Peyer's patch (tissue), 4 donors: ENCODE results near the gene IL3. TPM values are rescaled to one million over a fixed set of nuclear protein-coding genes. Genes with fewer than 3 reads are reported as not detected.
A peak's percentile ranks its signal among the peaks of the same experiment; 100 is the strongest.

ENCODE experiments used
- DNase-seq, 3 donors: peaks; one replicate each; pipeline ENCODE4 v3.0.0-alpha.2; 2017 to 2019
- H3K27ac ChIP-seq, 4 donors: fragments of 200-600 bp; sonication (generic); one replicate each; pipeline ENCODE4 v1.5.1; 2016 to 2019
- H3K27me3 ChIP-seq, 2 donors: fragments of 200-600 bp; sonication (generic); one replicate each; pipeline ENCODE4 v1.5.1; 2019
- H3K36me3 ChIP-seq, 3 donors: fragments of 200-600 bp; sonication (generic); one replicate each; pipeline ENCODE4 v1.5.1; 2016 to 2019
- H3K4me1 ChIP-seq, 4 donors: fragments of 200-600 bp; sonication (generic); one replicate each; pipeline ENCODE4 v1.5.1; 2016 to 2019
- H3K4me3 ChIP-seq, 4 donors: fragments of 200-600 bp; sonication (generic); 1 replicate in 3 of 4; 2 replicates in 1 of 4; pipeline ENCODE4 v1.5.1; 2016 to 2019; ENCODE audit warnings: mild to moderate bottlenecking in 1 of 4
- H3K9me3 ChIP-seq, 4 donors: fragments of 200-600 bp; sonication (generic); one replicate each; pipeline ENCODE4 v1.5.1; 2016 to 2019; ENCODE audit warnings: mild to moderate bottlenecking in 1 of 4
- CTCF ChIP-seq, 6 experiments: fragments of 450-650 bp in 4 of 6; fragments of 200-600 bp in 2 of 6; sonication (generic) in 1 of 6; IDR thresholded peaks; one replicate each; pipeline ENCODE4 v1.5.1; 2017 to 2019; ENCODE audit warnings: antibody characterized with exemption in 6 of 6, mild to moderate bottlenecking in 3 of 6, moderate library complexity in 1 of 6
- POLR2A ChIP-seq, 2 donors: fragments of 450-650 bp; IDR thresholded peaks; one replicate each; pipeline ENCODE4 v1.5.1; 2017; ENCODE audit warnings: antibody characterized with exemption in 2 of 2, mild to moderate bottlenecking in 2 of 2, moderate library complexity in 2 of 2
- total RNA-seq, 4 donors: library from RNA; depleted of rRNA; stranded (reverse); fragments of >200 nt; gene quantifications; one replicate each; pipeline ENCODE4 v1.1.0, GENCODE V29; 2016

Gene IL3
- total RNA-seq, 4 donors from 2014 or later: not detected

- TF ChIP-seq CTCF (IDR thresholded peaks at IDR 0.05) (no peak), POLR2A (IDR thresholded peaks at IDR 0.05) (no peak)
- H3K36me3 ChIP-seq: no peaks in the 10 kb centered on the region
- H3K4me1 ChIP-seq: peaks cover 0 to 9% (median 0%) of the 10 kb centered on the region in 4 donors
- DNase-seq: no peak
- H3K27me3 ChIP-seq: no peaks in the 10 kb centered on the region
- no peak overlapping the region for H3K27ac ChIP-seq
- no peak overlapping the region for H3K4me3 ChIP-seq
- no peaks in the 10 kb centered on the region for H3K9me3 ChIP-seq
Measured at GRCh38 chr5:132095424-132095972, 35.0 kb downstream of the IL3 start.

- Histone ChIP-seq H3K4me1 (peaks cover 0 to 11% (median 6%) of the 10 kb centered on the region in 4 donors), H3K27ac (no peak overlapping the region), H3K4me3 (no peak overlapping the region), H3K27me3 (no peaks in the 10 kb centered on the region), H3K36me3 (no peaks in the 10 kb centered on the region), H3K9me3 (no peaks in the 10 kb centered on the region)
- TF ChIP-seq CTCF (IDR thresholded peaks at IDR 0.05) (no peak), POLR2A (IDR thresholded peaks at IDR 0.05) (no peak)
- DNase-seq: peak in 1 of 3 donors; percentile 4
Measured at GRCh38 chr5:132096904-132097303, 36.4 kb downstream of the IL3 start.

- TF ChIP-seq CTCF (IDR thresholded peaks at IDR 0.05) (no peak), POLR2A (IDR thresholded peaks at IDR 0.05) (no peak)
- DNase-seq: peak in 1 of 3 donors; percentile 8
- Histone ChIP-seq H3K27ac (no peak overlapping the region), H3K4me1 (peaks cover 0 to 24% (median 13%) of the 10 kb centered on the region in 4 donors), H3K27me3 (no peaks in the 10 kb centered on the region), H3K9me3 (no peaks in the 10 kb centered on the region), H3K4me3 (no peak overlapping the region), H3K36me3 (no peaks in the 10 kb centered on the region)
Measured at GRCh38 chr5:132098151-132098594, 37.7 kb downstream of the IL3 start.

GRCh38 chr5:132098621-132099020, 38.2 kb downstream of the IL3 start:
- no peak for DNase-seq
- H3K36me3 ChIP-seq: no peaks in the 10 kb centered on the region
- H3K9me3 ChIP-seq: no peaks in the 10 kb centered on the region
- no peak overlapping the region for H3K27ac ChIP-seq
- peaks cover 0 to 26% (median 14%) of the 10 kb centered on the region in 4 donors for H3K4me1 ChIP-seq
- H3K27me3 ChIP-seq: no peaks in the 10 kb centered on the region
- no peak for TF ChIP-seq POLR2A (IDR thresholded peaks at IDR 0.05)
- TF ChIP-seq CTCF (IDR thresholded peaks at IDR 0.05): no peak
- H3K4me3 ChIP-seq: no peak overlapping the region

GRCh38 chr5:132099076-132099748, 38.8 kb downstream of the IL3 start:
- TF ChIP-seq CTCF (IDR thresholded peaks at IDR 0.05) (no peak), POLR2A (IDR thresholded peaks at IDR 0.05) (no peak)
- H3K27me3 ChIP-seq: no peaks in the 10 kb centered on the region

More at GRCh38 chr5:132099076-132099748, 38.8 kb downstream of the IL3 start:
- Histone ChIP-seq H3K27ac (no peak overlapping the region), H3K36me3 (no peaks in the 10 kb centered on the region), H3K4me3 (no peak overlapping the region), H3K4me1 (peaks cover 0 to 32% (median 17%) of the 10 kb centered on the region in 4 donors), H3K9me3 (no peaks in the 10 kb centered on the region)
- DNase-seq: peak in 1 of 3 donors; percentile 16
